NT2/D1 (cell line): Measurements from ENCODE around the gene CDH4.

Experiments
- DNase-seq: peaks from one replicate; pipeline ENCODE4 v3.0.0-alpha.2; 2011; ENCODE audit warnings: low read depth, low spot score
- H3K27me3 ChIP-seq: 2 replicates; pipeline ENCODE4 v1.6.0; 2011; ENCODE audit warnings: mild to moderate bottlenecking; ENCODE audit not compliant: insufficient read length, insufficient read depth
- H3K36me3 ChIP-seq: 2 replicates; pipeline ENCODE4 v1.6.1; 2011; ENCODE audit warnings: mild to moderate bottlenecking, low read length, mixed read lengths; ENCODE audit not compliant: insufficient read depth, insufficient read length
- H3K4me1 ChIP-seq: 2 replicates; pipeline ENCODE4 v1.5.1; 2011; ENCODE audit not compliant: insufficient read depth, insufficient read length
- H3K4me3 ChIP-seq: 2 replicates; pipeline ENCODE4 v1.5.1; 2011; ENCODE audit warnings: low read depth; ENCODE audit not compliant: insufficient read length
- H3K9ac ChIP-seq: 2 replicates; pipeline ENCODE4 v1.6.0; 2011; ENCODE audit warnings: low read depth; ENCODE audit not compliant: insufficient read length
- H3K9me3 ChIP-seq: 2 replicates; pipeline ENCODE4 v1.5.1; 2011; ENCODE audit warnings: mild to moderate bottlenecking, low read length; ENCODE audit not compliant: insufficient read depth
- SUZ12 ChIP-seq: IDR thresholded peaks from 2 replicates; pipeline ENCODE4 v1.6.1; 2011; ENCODE audit not compliant: insufficient read length, insufficient read depth; ENCODE audit errors: extremely low read depth
- YY1 ChIP-seq: IDR thresholded peaks from 2 replicates; pipeline ENCODE4 v1.6.1; 2011; ENCODE audit not compliant: insufficient read length, insufficient read depth
- ZNF274 ChIP-seq: IDR thresholded peaks from 2 replicates; pipeline ENCODE4 v1.6.1; 2011; ENCODE audit warnings: mild to moderate bottlenecking, low read depth, low read length

Gene CDH4

GRCh38 chr20:61974357-61974665, 722.2 kb downstream of the CDH4 start:
- peaks cover 45% of the 10 kb centered on the region for H3K36me3 ChIP-seq

GRCh38 chr20:61975407-61976129, 723.5 kb downstream of the CDH4 start:
- no peak for DNase-seq
- no peak overlapping the region for H3K9ac ChIP-seq
- H3K4me3 ChIP-seq = no peak overlapping the region
- TF ChIP-seq ZNF274 (no peak), SUZ12 (no peak), YY1 (no peak)
- H3K4me1 ChIP-seq = peaks cover 6% of the 10 kb centered on the region
- H3K27me3 ChIP-seq = no peaks in the 10 kb centered on the region
- no peaks in the 10 kb centered on the region for H3K9me3 ChIP-seq
- peaks cover 54% of the 10 kb centered on the region for H3K36me3 ChIP-seq

More at GRCh38 chr20:61974357-61974665, 722.2 kb downstream of the CDH4 start:
- DNase-seq = no peak
- Histone ChIP-seq H3K4me3 (no peak overlapping the region), H3K4me1 (peaks cover 6% of the 10 kb centered on the region), H3K9ac (no peak overlapping the region), H3K27me3 (no peaks in the 10 kb centered on the region), H3K9me3 (no peaks in the 10 kb centered on the region)
- TF ChIP-seq ZNF274 (no peak), YY1 (no peak), SUZ12 (no peak)

- no peak for DNase-seq
- Histone ChIP-seq H3K4me1 (peaks cover 6% of the 10 kb centered on the region), H3K9ac (no peak overlapping the region), H3K4me3 (no peak overlapping the region), H3K9me3 (no peaks in the 10 kb centered on the region), H3K36me3 (peaks cover 59% of the 10 kb centered on the region), H3K27me3 (no peaks in the 10 kb centered on the region)
- TF ChIP-seq ZNF274 = no peak
- no peak for TF ChIP-seq SUZ12
- TF ChIP-seq YY1 = no peak
Observed at GRCh38 chr20:61976263-61976643, 724.2 kb downstream of the CDH4 start.

- TF ChIP-seq YY1 (no peak), SUZ12 (no peak), ZNF274 (no peak)
- Histone ChIP-seq H3K9ac (no peak overlapping the region), H3K36me3 (peaks cover 56% of the 10 kb centered on the region), H3K9me3 (no peaks in the 10 kb centered on the region), H3K4me3 (no peak overlapping the region), H3K27me3 (no peaks in the 10 kb centered on the region), H3K4me1 (peaks cover 6% of the 10 kb centered on the region)
- no peak for DNase-seq
Observed at GRCh38 chr20:61976644-61977418, 724.8 kb downstream of the CDH4 start.

- Histone ChIP-seq H3K27me3 (no peaks in the 10 kb centered on the region), H3K4me1 (peaks cover 6% of the 10 kb centered on the region), H3K9me3 (no peaks in the 10 kb centered on the region), H3K36me3 (peaks cover 54% of the 10 kb centered on the region), H3K9ac (no peak overlapping the region), H3K4me3 (no peak overlapping the region)
- no peak for TF ChIP-seq YY1
- no peak for TF ChIP-seq SUZ12
- no peak for TF ChIP-seq ZNF274
- DNase-seq = no peak
Observed at GRCh38 chr20:61977419-61977786, 725.3 kb downstream of the CDH4 start.

GRCh38 chr20:61978491-61978890, 726.4 kb downstream of the CDH4 start:
- no peaks in the 10 kb centered on the region for H3K27me3 ChIP-seq
- no peak for DNase-seq
- peaks cover 49% of the 10 kb centered on the region for H3K36me3 ChIP-seq
- TF ChIP-seq ZNF274 (no peak), SUZ12 (no peak), YY1 (no peak)
- H3K4me3 ChIP-seq = no peak overlapping the region
- H3K4me1 ChIP-seq = peaks cover 6% of the 10 kb centered on the region
- H3K9me3 ChIP-seq = no peaks in the 10 kb centered on the region
- H3K9ac ChIP-seq = no peak overlapping the region

GRCh38 chr20:61979090-61979489, 727.0 kb downstream of the CDH4 start:
- DNase-seq = no peak
- peaks cover 6% of the 10 kb centered on the region for H3K4me1 ChIP-seq
- TF ChIP-seq ZNF274 (no peak), SUZ12 (no peak), YY1 (no peak)
- no peaks in the 10 kb centered on the region for H3K27me3 ChIP-seq
- peaks cover 49% of the 10 kb centered on the region for H3K36me3 ChIP-seq
- H3K9me3 ChIP-seq = no peaks in the 10 kb centered on the region
- no peak overlapping the region for H3K4me3 ChIP-seq
- no peak overlapping the region for H3K9ac ChIP-seq
